Stimulated activated naive B cell treated with anti-CD40 and anti-IgM and Interleukin-4, amounts not matched to agents 10 μg/mL and 1 μg/mL and 100 μg/mL, for 72 hours (primary cell): ENCODE data around the gene PIK3CB.
"Not testable (repeated sequence)": the region's sequence is repeated elsewhere in the genome, so short reads cannot be mapped to it uniquely, and the experiment has no call there.

Experiments used
- ATAC-seq, 2 donors: fragments of 150-1000 bp; cut with Tn5 transposase; replicated peaks; 2 replicates each; pipeline ENCODE4 v1.10.0; 2021; ENCODE audit warnings: moderate library complexity in 1 of 2
- DNase-seq: peaks from one replicate; pipeline ENCODE4 v3.0.0; 2021
- H3K27ac Mint-ChIP-seq: one replicate; pipeline ENCODE4 v1.8.0; 2022; ENCODE audit warnings: mild to moderate bottlenecking, mixed read lengths
- H3K27me3 Mint-ChIP-seq, 2 donors: one replicate each; pipeline ENCODE4 v1.8.0; 2022; ENCODE audit warnings: mixed read lengths in 2 of 2
- H3K36me3 Mint-ChIP-seq, 2 donors: one replicate each; pipeline ENCODE4 v1.8.0; 2022; ENCODE audit warnings: mixed read lengths in 2 of 2, mild to moderate bottlenecking in 1 of 2
- H3K4me1 Mint-ChIP-seq, 2 donors: one replicate each; pipeline ENCODE4 v1.8.0; 2022; ENCODE audit warnings: mixed read lengths in 2 of 2, mild to moderate bottlenecking in 1 of 2
- H3K4me3 Mint-ChIP-seq, 2 donors: one replicate each; pipeline ENCODE4 v1.8.0; 2022; ENCODE audit warnings: mild to moderate bottlenecking in 2 of 2, mixed read lengths in 2 of 2, moderate library complexity in 1 of 2
- H3K9me3 Mint-ChIP-seq, 2 donors: one replicate each; pipeline ENCODE4 v1.8.0; 2022; ENCODE audit warnings: mixed read lengths in 2 of 2, mild to moderate bottlenecking in 1 of 2

PIK3CB gene

GRCh38 chr3:138861798-138862197, 27.1 kb upstream of the PIK3CB start:
- DNase-seq (no peak), ATAC-seq (peak in 1 of 2 donors; percentile 20)
- no peak overlapping the region for H3K4me3 Mint-ChIP-seq
- H3K4me1 Mint-ChIP-seq: peaks cover 10 to 21% of the 10 kb centered on the region in 2 donors
- no peak overlapping the region for H3K27ac Mint-ChIP-seq
- no peaks in the 10 kb centered on the region for H3K9me3 Mint-ChIP-seq
- H3K27me3 Mint-ChIP-seq: no peaks in the 10 kb centered on the region
- no peaks in the 10 kb centered on the region for H3K36me3 Mint-ChIP-seq

GRCh38 chr3:138856799-138857198, 22.1 kb upstream of the PIK3CB start:
- Mint-ChIP-seq H3K36me3 (no peaks in the 10 kb centered on the region), H3K9me3 (no peaks in the 10 kb centered on the region), H3K4me3 (no peak overlapping the region), H3K27ac (no peak overlapping the region), H3K4me1 (peaks cover 0 to 6% of the 10 kb centered on the region in 2 donors), H3K27me3 (peaks cover 0 to 9% of the 10 kb centered on the region in 2 donors)
- DNase-seq (no peak), ATAC-seq (no peak)

- no peaks in the 10 kb centered on the region for H3K4me1 Mint-ChIP-seq
- no peak overlapping the region for H3K27ac Mint-ChIP-seq
- H3K4me3 Mint-ChIP-seq: no peak overlapping the region
- ATAC-seq (no peak), DNase-seq (no peak)
- H3K27me3 Mint-ChIP-seq: peaks cover 0 to 9% of the 10 kb centered on the region in 2 donors
- no peaks in the 10 kb centered on the region for H3K36me3 Mint-ChIP-seq
- no peaks in the 10 kb centered on the region for H3K9me3 Mint-ChIP-seq
Observed at GRCh38 chr3:138854940-138855339, 20.2 kb upstream of the PIK3CB start.

- Mint-ChIP-seq H3K9me3 (no peaks in the 10 kb centered on the region), H3K27ac (no peak overlapping the region), H3K4me1 (no peaks in the 10 kb centered on the region), H3K27me3 (peaks cover 0 to 9% of the 10 kb centered on the region in 2 donors), H3K4me3 (no peak overlapping the region), H3K36me3 (no peaks in the 10 kb centered on the region)
- DNase-seq (no peak), ATAC-seq (no peak)
Observed at GRCh38 chr3:138854204-138854603, 19.5 kb upstream of the PIK3CB start.

- Mint-ChIP-seq H3K9me3 (no peaks in the 10 kb centered on the region), H3K27ac (no peak overlapping the region), H3K4me1 (no peaks in the 10 kb centered on the region), H3K4me3 (no peak overlapping the region), H3K27me3 (peaks cover 0 to under 1% of the 10 kb centered on the region in 2 donors), H3K36me3 (no peaks in the 10 kb centered on the region)
- DNase-seq (no peak), ATAC-seq (no peak)
Observed at GRCh38 chr3:138850151-138850550, 15.4 kb upstream of the PIK3CB start.

- DNase-seq: no peak
- no peak for ATAC-seq
- Mint-ChIP-seq H3K4me1 (no peaks in the 10 kb centered on the region), H3K27me3 (no peaks in the 10 kb centered on the region), H3K4me3 (no peak overlapping the region), H3K36me3 (no peaks in the 10 kb centered on the region), H3K27ac (no peak overlapping the region), H3K9me3 (no peaks in the 10 kb centered on the region)
Observed at GRCh38 chr3:138849222-138849940, 14.7 kb upstream of the PIK3CB start.

GRCh38 chr3:138848696-138849095, 14.0 kb upstream of the PIK3CB start:
- ATAC-seq (no peak), DNase-seq (no peak)
- Mint-ChIP-seq H3K36me3 (no peaks in the 10 kb centered on the region), H3K4me1 (no peaks in the 10 kb centered on the region), H3K9me3 (no peaks in the 10 kb centered on the region), H3K27me3 (no peaks in the 10 kb centered on the region), H3K4me3 (no peak overlapping the region), H3K27ac (no peak overlapping the region)

GRCh38 chr3:138846824-138847223, 12.1 kb upstream of the PIK3CB start:
- not testable (repeated sequence) for H3K9me3 Mint-ChIP-seq, DNase-seq, ATAC-seq, H3K36me3 Mint-ChIP-seq, H3K4me3 Mint-ChIP-seq, H3K27me3 Mint-ChIP-seq, H3K27ac Mint-ChIP-seq
- H3K4me1 Mint-ChIP-seq: peaks cover 11 to 14% of the 10 kb centered on the region in 2 donors

- Mint-ChIP-seq H3K9me3 (peaks cover 0 to 2% of the 10 kb centered on the region in 2 donors), H3K27me3 (no peaks in the 10 kb centered on the region), H3K27ac (no peak overlapping the region), H3K4me3 (no peak overlapping the region), H3K36me3 (no peaks in the 10 kb centered on the region), H3K4me1 (peaks cover 11 to 16% of the 10 kb centered on the region in 2 donors)
- DNase-seq: no peak
- ATAC-seq: no peak
Observed at GRCh38 chr3:138846262-138846791, 11.6 kb upstream of the PIK3CB start.

- DNase-seq: no peak
- Mint-ChIP-seq H3K4me3 (no peak overlapping the region), H3K36me3 (no peaks in the 10 kb centered on the region), H3K9me3 (peaks cover 0 to 2% of the 10 kb centered on the region in 2 donors), H3K27me3 (no peaks in the 10 kb centered on the region), H3K27ac (no peak overlapping the region), H3K4me1 (peaks cover 11 to 16% of the 10 kb centered on the region in 2 donors)
- ATAC-seq: no peak
Observed at GRCh38 chr3:138845771-138846173, 11.0 kb upstream of the PIK3CB start.

- Mint-ChIP-seq H3K27me3 (no peaks in the 10 kb centered on the region), H3K9me3 (peaks cover 0 to 2% of the 10 kb centered on the region in 2 donors), H3K27ac (no peak overlapping the region), H3K4me3 (no peak overlapping the region), H3K36me3 (no peaks in the 10 kb centered on the region), H3K4me1 (peaks cover 11 to 16% of the 10 kb centered on the region in 2 donors)
- ATAC-seq: no peak
- DNase-seq: no peak
Observed at GRCh38 chr3:138845181-138845601, 10.5 kb upstream of the PIK3CB start.

GRCh38 chr3:138842483-138843188, 7.9 kb upstream of the PIK3CB start:
- H3K27ac Mint-ChIP-seq: no peak overlapping the region
- ATAC-seq (peak; percentile 94 to 96), DNase-seq (peak; percentile 22)
- H3K4me1 Mint-ChIP-seq: peaks cover 11 to 16% of the 10 kb centered on the region in 2 donors
- no peaks in the 10 kb centered on the region for H3K27me3 Mint-ChIP-seq
- H3K36me3 Mint-ChIP-seq: no peaks in the 10 kb centered on the region
- peaks cover 0 to 2% of the 10 kb centered on the region in 2 donors for H3K9me3 Mint-ChIP-seq
- H3K4me3 Mint-ChIP-seq: no peak overlapping the region

GRCh38 chr3:138838385-138838784, 3.7 kb upstream of the PIK3CB start:
- not testable (repeated sequence) for H3K27ac Mint-ChIP-seq, DNase-seq, H3K4me3 Mint-ChIP-seq, ATAC-seq, H3K27me3 Mint-ChIP-seq, H3K9me3 Mint-ChIP-seq, H3K36me3 Mint-ChIP-seq
- peaks cover 21 to 30% of the 10 kb centered on the region in 2 donors for H3K4me1 Mint-ChIP-seq

GRCh38 chr3:138835846-138836245, 1.1 kb upstream of the PIK3CB start:
- not testable (repeated sequence) for DNase-seq, H3K27me3 Mint-ChIP-seq, H3K9me3 Mint-ChIP-seq, H3K36me3 Mint-ChIP-seq, ATAC-seq, H3K4me3 Mint-ChIP-seq, H3K27ac Mint-ChIP-seq
- H3K4me1 Mint-ChIP-seq: peaks cover 13 to 19% of the 10 kb centered on the region in 2 donors

- H3K4me1 Mint-ChIP-seq: peaks cover 13 to 19% of the 10 kb centered on the region in 2 donors
- H3K36me3 Mint-ChIP-seq: peaks cover 3 to 5% of the 10 kb centered on the region in 2 donors
- peak overlapping the region; percentile 89 for H3K27ac Mint-ChIP-seq
- no peaks in the 10 kb centered on the region for H3K9me3 Mint-ChIP-seq
- no peak for ATAC-seq
- no peaks in the 10 kb centered on the region for H3K27me3 Mint-ChIP-seq
- no peak for DNase-seq
- peak overlapping the region; percentile 91 to 94 for H3K4me3 Mint-ChIP-seq
Observed at GRCh38 chr3:138835397-138835757, 649 bp upstream of the PIK3CB start.
